ENCODE results near the gene UBTD2.
"Not testable (repeated sequence)": the region's sequence is repeated elsewhere in the genome, so short reads cannot be mapped to it uniquely, and the experiment has no call there.

UBTD2 gene

GRCh38 chr5:172199446-172199845 lies 84.1 kb downstream of the UBTD2 start:
- no peak for TF ChIP-seq CTCF (IDR thresholded peaks at IDR 0.05)
- no peak overlapping the region for H3K27ac ChIP-seq
- no peak overlapping the region for H3K4me3 ChIP-seq
- DNase-seq (ENCODE audit: low spot score), result no peak

GRCh38 chr5:172197775-172198174 lies 85.8 kb downstream of the UBTD2 start:
- H3K4me3 ChIP-seq; DNase-seq (ENCODE audit: low spot score); H3K27ac ChIP-seq: not testable (repeated sequence)

DNA sequence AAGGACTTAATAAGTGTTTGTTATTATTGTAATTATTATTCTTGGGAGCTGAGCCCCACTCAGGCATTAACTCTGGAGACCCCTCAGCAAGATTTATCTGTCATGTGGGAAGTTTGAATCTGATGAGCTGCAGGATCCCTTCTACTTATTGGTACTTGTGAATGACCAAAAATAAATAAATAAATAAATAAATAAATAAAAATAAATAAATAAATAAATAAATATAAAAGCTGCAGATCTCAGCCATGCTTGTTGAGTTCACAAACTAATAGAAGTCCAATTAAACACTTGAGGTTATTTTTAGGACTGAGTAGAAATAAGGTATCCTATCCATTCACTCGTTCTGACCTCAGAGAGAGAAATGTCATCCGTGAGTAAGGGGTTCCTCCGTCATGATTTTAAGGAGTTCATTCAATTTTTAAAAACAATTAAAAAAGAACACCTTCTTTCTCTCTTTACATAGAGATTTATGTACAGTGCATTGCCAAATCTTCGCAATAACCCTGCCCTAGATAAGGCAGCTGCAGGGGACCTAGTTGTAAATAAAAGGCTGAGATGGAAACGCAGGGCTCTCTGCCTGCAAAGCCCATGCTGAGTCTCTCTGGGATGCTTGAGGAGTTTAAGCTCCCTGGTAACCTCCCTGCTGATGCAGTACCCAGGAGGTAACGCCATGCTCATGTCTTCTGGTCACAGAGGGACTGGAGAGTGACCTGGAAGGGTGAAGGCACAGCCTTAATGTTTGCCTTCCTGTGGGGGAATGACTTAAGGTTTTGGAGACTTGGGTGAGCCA lies 88.4 kb downstream of the UBTD2 start:
- DNase-seq (ENCODE audit: low spot score), result no peak
- Histone ChIP-seq H3K4me3 (no peak overlapping the region), H3K27ac (no peak overlapping the region)
- TF ChIP-seq CTCF (IDR thresholded peaks at IDR 0.05), result no peak

DNA sequence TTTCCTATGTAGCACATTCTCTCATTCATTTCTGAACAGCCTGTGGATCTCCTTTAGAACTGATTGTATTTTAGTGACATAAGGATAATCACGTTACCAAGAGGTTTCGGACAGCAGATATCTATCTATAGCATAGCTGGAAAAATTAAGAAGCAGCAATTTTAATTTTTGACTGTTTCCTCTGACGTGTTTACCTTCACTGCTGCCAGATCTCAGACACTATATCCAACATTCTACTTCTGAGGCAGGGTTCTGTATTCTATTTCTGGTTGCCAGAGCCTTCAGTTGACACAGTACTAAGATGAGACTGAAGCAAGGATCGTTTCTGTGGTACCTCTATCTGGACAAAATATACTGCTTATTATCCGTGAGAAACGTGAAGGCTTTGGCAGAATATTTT lies 89.7 kb downstream of the UBTD2 start, which contains the start of gene EFCAB9:
Gene EFCAB9 (plus strand): TSS at position 301 of the 400 bp plus-strand sequence. CDS start 1 bp downstream, at position 302.
- Histone ChIP-seq H3K4me3 (no peak within 1 kb of the TSS), H3K27ac (no peak within 1 kb of the TSS)
- DNase-seq (ENCODE audit: low spot score), result no peak
- no peak for TF ChIP-seq CTCF (IDR thresholded peaks at IDR 0.05)

DNA sequence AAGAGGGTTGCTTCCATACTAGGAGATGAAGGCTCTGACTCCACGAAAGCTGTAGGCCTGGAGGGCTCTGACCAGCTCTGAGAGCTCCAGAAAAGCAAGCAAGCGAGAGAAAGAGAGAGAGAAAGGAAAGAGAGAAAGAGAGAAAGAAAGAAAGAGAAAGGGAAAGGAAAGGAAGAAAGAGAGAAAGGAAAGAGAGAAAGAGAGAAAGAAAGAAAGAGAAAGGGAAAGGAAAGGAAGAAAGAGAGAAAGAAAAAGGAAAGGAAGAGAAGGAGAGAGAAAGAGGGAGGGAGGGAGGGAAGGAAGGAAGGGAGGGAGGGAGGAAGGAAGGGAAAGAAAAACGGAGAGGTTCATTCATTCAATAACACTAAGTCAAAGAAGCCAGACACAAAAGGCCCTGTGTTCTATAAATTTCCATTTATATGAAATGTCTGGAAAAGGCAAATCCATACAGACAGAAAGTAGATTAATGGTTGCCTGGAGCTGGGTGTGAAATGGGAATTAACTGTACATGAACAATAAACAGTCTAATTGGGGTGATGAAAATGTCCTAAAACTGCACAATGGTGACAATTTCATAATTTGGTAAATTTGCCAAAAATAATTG lies 93.8 kb downstream of the UBTD2 start:
- TF ChIP-seq CTCF (IDR thresholded peaks at IDR 0.05), result no peak
- no peak for DNase-seq (ENCODE audit: low spot score)
- Histone ChIP-seq H3K27ac (no peak overlapping the region), H3K4me3 (no peak overlapping the region)

DNA sequence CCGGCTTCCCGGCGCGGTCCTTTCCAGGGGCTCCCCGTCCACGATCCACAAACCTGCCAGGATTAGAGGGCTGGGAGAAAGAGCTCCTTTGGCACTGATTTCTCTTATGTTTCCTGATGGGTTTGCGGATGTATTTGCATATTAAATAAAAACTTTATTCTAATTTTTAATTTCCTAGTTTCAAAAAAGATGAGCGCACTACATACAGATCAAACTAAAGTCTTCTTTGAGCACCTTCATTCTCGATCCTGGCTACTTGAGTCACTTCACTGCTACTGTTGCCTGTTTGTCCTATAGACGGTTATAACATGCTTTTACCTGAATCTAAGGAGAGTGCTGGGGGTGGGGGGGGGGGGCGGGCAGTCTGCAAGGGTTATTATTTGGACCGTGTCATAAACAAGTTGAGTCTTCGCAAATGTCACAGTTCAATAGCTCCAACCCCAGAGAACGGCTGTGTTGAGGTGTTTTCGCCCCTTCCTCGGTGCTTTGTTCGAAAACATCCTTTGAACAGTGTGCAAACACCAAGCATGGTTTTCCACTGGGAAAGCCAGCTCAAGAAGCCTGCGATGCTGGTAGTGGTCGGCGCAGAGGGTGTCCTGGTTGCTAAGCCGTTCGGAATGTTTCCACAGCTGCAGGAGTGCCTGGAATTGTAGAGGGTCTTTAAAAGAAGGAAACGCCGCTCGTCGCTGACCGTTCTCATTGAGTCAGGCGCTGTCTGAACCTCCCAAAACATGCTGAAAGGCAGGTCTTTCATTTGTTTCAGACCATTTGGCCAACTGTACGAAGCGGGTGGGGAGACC lies 94.5 kb downstream of the UBTD2 start:
- peak overlapping the region; percentile 88 for H3K4me3 ChIP-seq
- DNase-seq (ENCODE audit: low spot score), result no peak
- TF ChIP-seq CTCF (IDR thresholded peaks at IDR 0.05), result no peak
- H3K27ac ChIP-seq, result no peak overlapping the region

Measured in coronary artery (tissue), 2 donors.